ENCODE results near the gene EXO1.

Gene EXO1

GRCh38 chr1:241817956-241818612 is 29.9 kb upstream of the EXO1 start:
- Histone ChIP-seq H3K9me3 (ENCODE audit: control insufficient read depth, insufficient read depth, low read depth, low read length) (no peaks in the 10 kb centered on the region), H3K27ac (ENCODE audit: extremely low read depth, low read depth, low read length) (no peak overlapping the region), H3K4me1 (ENCODE audit: control insufficient read depth, insufficient read depth, low read length) (no peaks in the 10 kb centered on the region), H3K4me3 (ENCODE audit: low read depth, low read length) (no peak overlapping the region), H3K36me3 (ENCODE audit: control insufficient read depth in 2 of 2, insufficient read depth in 1 of 2, low read length in 2 of 2) (no peaks in the 10 kb centered on the region)
- POLR2A ChIA-PET = no interaction called here
- CTCF ChIA-PET = no interaction called here
- no peak for TF ChIP-seq ZNF777 (tag by site-specific recombination; IDR thresholded peaks at IDR 0.05; ENCODE audit: borderline replicate concordance)
- no peak for TF ChIP-seq KLF7 (tag by site-specific recombination; IDR thresholded peaks at IDR 0.05; ENCODE audit: borderline replicate concordance)
- no peak for TF ChIP-seq ZBTB21 (tag by site-specific recombination; IDR thresholded peaks at IDR 0.05)
- no peak for TF ChIP-seq ZNF792 (tag by site-specific recombination; IDR thresholded peaks at IDR 0.05)
- peak; percentile 82 for TF ChIP-seq PRDM1 (tag by site-specific recombination; IDR thresholded peaks at IDR 0.05)
- TF ChIP-seq ZNF324 (tag by site-specific recombination; IDR thresholded peaks at IDR 0.05) = no peak

DNA sequence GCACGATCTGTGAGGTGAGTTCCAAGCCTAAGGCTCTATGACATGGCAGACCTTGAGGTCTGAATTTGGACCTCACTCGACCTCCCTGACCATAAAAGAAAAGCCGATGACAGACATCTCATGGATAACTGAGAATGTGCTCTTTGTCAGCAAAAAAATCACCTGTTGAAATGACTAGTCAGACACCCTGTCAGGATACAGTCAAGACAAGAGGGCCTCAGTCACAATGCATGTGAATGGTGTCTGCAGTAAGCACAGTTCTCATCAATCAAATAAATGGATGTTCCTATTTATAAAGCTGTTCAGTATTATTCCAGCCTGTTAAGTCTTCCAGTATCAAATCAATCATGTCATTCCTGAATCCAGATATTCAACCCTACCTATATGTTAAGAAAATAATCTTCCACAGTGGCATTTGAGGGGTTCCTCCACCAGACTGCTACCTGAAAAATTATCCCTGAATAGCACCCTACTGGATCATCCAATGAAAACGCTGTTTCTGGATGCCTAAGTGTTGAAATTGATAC is 28.6 kb upstream of the EXO1 start:
- Histone ChIP-seq H3K4me1 (ENCODE audit: control insufficient read depth, insufficient read depth, low read length) (no peaks in the 10 kb centered on the region), H3K36me3 (ENCODE audit: control insufficient read depth in 2 of 2, insufficient read depth in 1 of 2, low read length in 2 of 2) (no peaks in the 10 kb centered on the region), H3K9me3 (ENCODE audit: control insufficient read depth, insufficient read depth, low read depth, low read length) (no peaks in the 10 kb centered on the region), H3K27ac (ENCODE audit: extremely low read depth, low read depth, low read length) (no peak overlapping the region), H3K4me3 (ENCODE audit: low read depth, low read length) (no peak overlapping the region)
- POLR2A ChIA-PET = no interaction called here
- CTCF ChIA-PET = interaction anchor here (0.9 to 2.0 kb wide), 2 partner anchors 15 to 246 kb away, joined by 3 to 5 read pairs; no protein-coding TSS in a partner anchor
- no peak for TF ChIP-seq GLIS1 (tag by site-specific recombination; IDR thresholded peaks at IDR 0.05)
- 0 out of 2 replicates have a peak, but pooled peaks have one; percentile 32 for TF ChIP-seq SCRT1 (tag by site-specific recombination; IDR thresholded peaks at IDR 0.05; ENCODE audit: borderline replicate concordance)
- peak; percentile 68; the same call in 1 of the 2 replicates for TF ChIP-seq SCRT2 (tag by site-specific recombination; IDR thresholded peaks at IDR 0.05)

- no peak overlapping the region for H3K27ac ChIP-seq (ENCODE audit: extremely low read depth, low read depth, low read length)
- POLR2A ChIA-PET = interaction anchor here (0.6 kb wide), 1 partner anchor 16 kb away, joined by 6 read pairs; no protein-coding TSS in a partner anchor
- no peaks in the 10 kb centered on the region for H3K4me1 ChIP-seq (ENCODE audit: control insufficient read depth, insufficient read depth, low read length)
- no peak for TF ChIP-seq KLF9 (tag by site-specific recombination; IDR thresholded peaks at IDR 0.05; ENCODE audit: low read depth)
- TF ChIP-seq ZNF121 (tag by site-specific recombination; IDR thresholded peaks at IDR 0.05) = no peak
- 0 out of 2 replicates have a peak, but pooled peaks have one; percentile 36 for TF ChIP-seq ZBTB21 (tag by site-specific recombination; IDR thresholded peaks at IDR 0.05)
- no peak for TF ChIP-seq OVOL3 (tag by site-specific recombination; IDR thresholded peaks at IDR 0.05)
- TF ChIP-seq WT1 (tag by site-specific recombination; IDR thresholded peaks at IDR 0.05) = no peak
- TF ChIP-seq ZNF626 (tag by site-specific recombination; IDR thresholded peaks at IDR 0.05) = no peak
- no peak for TF ChIP-seq MZF1 (tag by site-specific recombination; IDR thresholded peaks at IDR 0.05; ENCODE audit: borderline replicate concordance)
- no peaks in the 10 kb centered on the region for H3K9me3 ChIP-seq (ENCODE audit: control insufficient read depth, insufficient read depth, low read depth, low read length)
- no peak overlapping the region for H3K4me3 ChIP-seq (ENCODE audit: low read depth, low read length)
- CTCF ChIA-PET = interaction anchor here (0.7 kb wide), 1 partner anchor 113 kb away, joined by 3 read pairs; no protein-coding TSS in a partner anchor
- no peaks in the 10 kb centered on the region for H3K36me3 ChIP-seq (ENCODE audit: control insufficient read depth in 2 of 2, insufficient read depth in 1 of 2, low read length in 2 of 2)
Observed at GRCh38 chr1:241821363-241821762, 26.6 kb upstream of the EXO1 start.

DNA sequence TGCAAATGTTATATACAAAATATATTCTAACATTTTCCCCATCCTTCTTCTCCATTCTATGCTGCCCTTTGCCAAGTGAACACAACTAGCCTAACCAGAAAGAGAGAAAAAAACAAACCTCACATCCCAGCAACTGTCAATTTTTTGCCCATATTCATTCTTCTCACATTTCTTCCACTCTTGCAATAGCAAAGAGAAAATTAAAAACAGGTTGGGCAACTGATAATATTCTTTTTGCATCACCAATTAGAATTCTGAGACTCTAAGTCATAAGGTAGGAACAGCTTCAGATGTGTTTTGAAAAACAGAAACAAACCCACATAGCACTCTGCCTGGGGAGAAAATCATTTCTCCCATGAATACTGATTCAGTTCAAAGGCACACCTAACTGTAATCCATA is 25.2 kb upstream of the EXO1 start:
- no peaks in the 10 kb centered on the region for H3K4me1 ChIP-seq (ENCODE audit: control insufficient read depth, insufficient read depth, low read length)
- POLR2A ChIA-PET = no interaction called here
- no peaks in the 10 kb centered on the region for H3K36me3 ChIP-seq (ENCODE audit: control insufficient read depth in 2 of 2, insufficient read depth in 1 of 2, low read length in 2 of 2)
- H3K9me3 ChIP-seq (ENCODE audit: control insufficient read depth, insufficient read depth, low read depth, low read length) = no peaks in the 10 kb centered on the region
- CTCF ChIA-PET = interaction anchor here (1.5 kb wide), 1 partner anchor 12 kb away, joined by 9 read pairs; no protein-coding TSS in a partner anchor
- TF ChIP-seq SP3 (tag by site-specific recombination; IDR thresholded peaks at IDR 0.05) = no peak
- TF ChIP-seq RBAK (tag by site-specific recombination; IDR thresholded peaks at IDR 0.05) = no peak
- TF ChIP-seq, protein P1, sequence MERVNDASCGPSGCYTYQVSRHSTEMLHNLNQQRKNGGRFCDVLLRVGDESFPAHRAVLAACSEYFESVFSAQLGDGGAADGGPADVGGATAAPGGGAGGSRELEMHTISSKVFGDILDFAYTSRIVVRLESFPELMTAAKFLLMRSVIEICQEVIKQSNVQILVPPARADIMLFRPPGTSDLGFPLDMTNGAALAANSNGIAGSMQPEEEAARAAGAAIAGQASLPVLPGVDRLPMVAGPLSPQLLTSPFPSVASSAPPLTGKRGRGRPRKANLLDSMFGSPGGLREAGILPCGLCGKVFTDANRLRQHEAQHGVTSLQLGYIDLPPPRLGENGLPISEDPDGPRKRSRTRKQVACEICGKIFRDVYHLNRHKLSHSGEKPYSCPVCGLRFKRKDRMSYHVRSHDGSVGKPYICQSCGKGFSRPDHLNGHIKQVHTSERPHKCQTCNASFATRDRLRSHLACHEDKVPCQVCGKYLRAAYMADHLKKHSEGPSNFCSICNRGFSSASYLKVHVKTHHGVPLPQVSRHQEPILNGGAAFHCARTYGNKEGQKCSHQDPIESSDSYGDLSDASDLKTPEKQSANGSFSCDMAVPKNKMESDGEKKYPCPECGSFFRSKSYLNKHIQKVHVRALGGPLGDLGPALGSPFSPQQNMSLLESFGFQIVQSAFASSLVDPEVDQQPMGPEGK (tag by site-specific recombination; IDR thresholded peaks at IDR 0.05) = no peak
- no peak for TF ChIP-seq BCL11B (tag by site-specific recombination; IDR thresholded peaks at IDR 0.05; ENCODE audit: low read depth)
- TF ChIP-seq TCF7L2 (IDR thresholded peaks at IDR 0.05; ENCODE audit: borderline replicate concordance, low read depth, low read length) = no peak
- TF ChIP-seq, protein P2, sequence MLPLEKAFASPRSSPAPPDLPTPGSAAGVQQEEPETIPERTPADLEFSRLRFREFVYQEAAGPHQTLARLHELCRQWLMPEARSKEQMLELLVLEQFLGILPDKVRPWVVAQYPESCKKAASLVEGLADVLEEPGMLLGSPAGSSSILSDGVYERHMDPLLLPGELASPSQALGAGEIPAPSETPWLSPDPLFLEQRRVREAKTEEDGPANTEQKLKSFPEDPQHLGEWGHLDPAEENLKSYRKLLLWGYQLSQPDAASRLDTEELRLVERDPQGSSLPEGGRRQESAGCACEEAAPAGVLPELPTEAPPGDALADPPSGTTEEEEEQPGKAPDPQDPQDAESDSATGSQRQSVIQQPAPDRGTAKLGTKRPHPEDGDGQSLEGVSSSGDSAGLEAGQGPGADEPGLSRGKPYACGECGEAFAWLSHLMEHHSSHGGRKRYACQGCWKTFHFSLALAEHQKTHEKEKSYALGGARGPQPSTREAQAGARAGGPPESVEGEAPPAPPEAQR (tag by site-specific recombination; IDR thresholded peaks at IDR 0.05) = no peak
- H3K27ac ChIP-seq (ENCODE audit: extremely low read depth, low read depth, low read length) = no peak overlapping the region
- no peak overlapping the region for H3K4me3 ChIP-seq (ENCODE audit: low read depth, low read length)

Measured in HEK293 (cell line).